A549 (cell line): ENCODE results near the gene BCLAF1. TPM values are rescaled to one million over a fixed set of nuclear protein-coding genes. Genes with fewer than 3 reads are reported as not detected.

Experiments
- ATAC-seq, 2 experiments: fragments of 200-7000 bp in 1 of 2; fragments of >200 bp in 1 of 2; cut with Nextera tagmentation in 1 of 2; cut with Tn5 transposase in 1 of 2; 3 replicates each; pipeline versions ENCODE4 v1.8.0 to v1.9.1; 2018 to 2020; ENCODE audit warnings: mild to moderate bottlenecking in 1 of 2, moderate library complexity in 1 of 2
- CTCF ChIA-PET: fragments of 300-600 bp; sonication (Branson Sonifier 250); formaldehyde crosslinking; extraction: SDS; loops from one replicate; lab custom pipeline; 2021; ENCODE audit warnings: antibody characterized with exemption, inconsistent platforms; lab: Yijun Ruan, JAX
- POLR2A ChIA-PET: fragments of 350-600 bp; formaldehyde crosslinking; extraction: SDS; loops from one replicate; lab custom pipeline; 2021; ENCODE audit warnings: antibody characterized with exemption, inconsistent platforms; lab: Yijun Ruan, JAX
- DNase-seq, 2 experiments: peaks; one replicate each; pipeline versions ENCODE4 v3.0.0 to v3.0.0-alpha.2; 2011 to 2016; ENCODE audit warnings: low read depth in 1 of 2, low spot score in 1 of 2
- FAIRE-seq: peaks from 2 replicates; lab custom pipeline; 2011; peaks lifted over from hg19 to GRCh38; lab: Jason Lieb, UNC
- H3K27ac ChIP-seq, 2 experiments: fragments of >200 bp; sonication (Bioruptor Twin); formaldehyde crosslinking; 3 replicates each; pipeline ENCODE4 v1.5.1; 2016 to 2017
- H3K4me1 ChIP-seq: fragments of >200 bp; sonication (Bioruptor Twin); formaldehyde crosslinking; 3 replicates; pipeline ENCODE4 v1.6.1; 2016
- H3K4me2 ChIP-seq: fragments of >200 bp; sonication (Bioruptor Twin); formaldehyde crosslinking; 3 replicates; pipeline ENCODE4 v1.6.1; 2016
- H3K4me3 ChIP-seq: fragments of >200 bp; sonication (Bioruptor Twin); formaldehyde crosslinking; 3 replicates; pipeline ENCODE4 v1.5.1; 2016
- H3K9me3 ChIP-seq: fragments of >200 bp; sonication (Bioruptor Twin); formaldehyde crosslinking; 3 replicates; pipeline ENCODE4 v1.6.1; 2016
- BCL3 ChIP-seq: fragments of >200 bp; sonication (Bioruptor Twin); formaldehyde crosslinking; IDR thresholded peaks from 3 replicates; pipeline ENCODE4 v1.6.1; 2016
- BHLHE40 ChIP-seq: IDR thresholded peaks from 2 replicates; pipeline ENCODE4 v1.6.1; 2012; ENCODE audit warnings: low read depth, low read length, inconsistent platforms
- CBX8 ChIP-seq: fragments of 200-600 bp; sonication (generic); IDR thresholded peaks from 2 replicates; pipeline ENCODE4 v1.6.1; 2016
- CHD2 ChIP-seq: fragments of 150-350 bp; IDR thresholded peaks from 2 replicates; pipeline ENCODE4 v1.6.1; 2014; ENCODE audit warnings: low read length; ENCODE audit not compliant: partially characterized antibody
- CHD4 ChIP-seq: fragments of 200-600 bp; sonication (generic); IDR thresholded peaks from 2 replicates; pipeline ENCODE4 v1.6.1; 2016; ENCODE audit warnings: antibody characterized with exemption, mild to moderate bottlenecking, borderline replicate concordance
- CTCF ChIP-seq: fragments of >200 bp; sonication (Bioruptor Twin); formaldehyde crosslinking; IDR thresholded peaks from 3 replicates; pipeline ENCODE4 v1.5.1; 2016
- E2F6 ChIP-seq: IDR thresholded peaks from 2 replicates; pipeline ENCODE4 v1.6.1; 2012; ENCODE audit warnings: low read depth, borderline replicate concordance
- EHF ChIP-seq: fragments of 250-450 bp; sonication (Bioruptor Pico); IDR thresholded peaks from 2 replicates; pipeline ENCODE4 v1.5.0; 2020; ENCODE audit warnings: mild to moderate bottlenecking
- EHMT2 ChIP-seq: fragments of 200-600 bp; sonication (generic); IDR thresholded peaks from 2 replicates; pipeline ENCODE4 v1.6.1; 2016; ENCODE audit warnings: antibody characterized with exemption, low read depth, mild to moderate bottlenecking, moderate library complexity
- EP300 ChIP-seq, 2 experiments: fragments of >200 bp; sonication (Bioruptor Twin); formaldehyde crosslinking; IDR thresholded peaks; 2 replicates in 1 of 2; 3 replicates in 1 of 2; pipeline ENCODE4 v1.6.1; 2016 to 2017
- ESRRA ChIP-seq: fragments of 150-350 bp; IDR thresholded peaks from 2 replicates; pipeline ENCODE4 v1.6.1; 2014; ENCODE audit warnings: mild to moderate bottlenecking, low read length, borderline replicate concordance
- FOXS1 ChIP-seq: fragments of 250-450 bp; sonication (Bioruptor Pico); IDR thresholded peaks from 2 replicates; pipeline ENCODE4 v1.5.0; 2020; ENCODE audit warnings: mild to moderate bottlenecking, moderate library complexity
- GATA3 ChIP-seq: IDR thresholded peaks from 2 replicates; pipeline ENCODE4 v1.6.1; 2012; ENCODE audit warnings: borderline replicate concordance
- HDAC2 ChIP-seq: fragments of 200-600 bp; sonication (generic); IDR thresholded peaks from 2 replicates; pipeline ENCODE4 v1.6.1; 2016
- HEYL ChIP-seq: fragments of 250-450 bp; sonication (Bioruptor Pico); IDR thresholded peaks from 2 replicates; pipeline ENCODE4 v1.8.0; 2021; ENCODE audit warnings: mild to moderate bottlenecking, moderate library complexity
- HOXA7 ChIP-seq: fragments of 250-450 bp; sonication (Bioruptor Pico); IDR thresholded peaks from 2 replicates; pipeline ENCODE4 v1.5.0; 2020; ENCODE audit warnings: mild to moderate bottlenecking, moderate library complexity
- HOXB5 ChIP-seq: fragments of 250-450 bp; sonication (Bioruptor Pico); IDR thresholded peaks from 2 replicates; pipeline ENCODE4 v1.5.0; 2020; ENCODE audit warnings: mild to moderate bottlenecking, moderate library complexity
- JUN ChIP-seq, 2 experiments: fragments of >200 bp; sonication (Bioruptor Twin); formaldehyde crosslinking; IDR thresholded peaks; 2 replicates in 1 of 2; 3 replicates in 1 of 2; pipeline ENCODE4 v1.6.1; 2016 to 2017
- JUNB ChIP-seq: fragments of >200 bp; sonication (Bioruptor Twin); formaldehyde crosslinking; IDR thresholded peaks from 2 replicates; pipeline ENCODE4 v1.6.1; 2016
- KDM5A ChIP-seq: fragments of 200-600 bp; sonication (generic); IDR thresholded peaks from 2 replicates; pipeline ENCODE4 v1.6.1; 2016; ENCODE audit warnings: antibody characterized with exemption, mild to moderate bottlenecking
- MYC ChIP-seq: IDR thresholded peaks from 2 replicates; pipeline ENCODE4 v1.6.1; 2012; ENCODE audit warnings: mild to moderate bottlenecking, inconsistent platforms, low read length, improper control_type of control experiment, borderline replicate concordance
- NPAS2 ChIP-seq: fragments of 250-450 bp; sonication (Bioruptor Pico); IDR thresholded peaks from 2 replicates; pipeline ENCODE4 v1.8.0; 2022; ENCODE audit warnings: mild to moderate bottlenecking, moderate library complexity, borderline replicate concordance
- NR3C1 ChIP-seq: fragments of >200 bp; sonication (Bioruptor Twin); formaldehyde crosslinking; IDR thresholded peaks from 3 replicates; pipeline ENCODE4 v1.6.1; 2017
- PHF8 ChIP-seq: fragments of 200-600 bp; sonication (generic); IDR thresholded peaks from 2 replicates; pipeline ENCODE4 v1.6.1; 2016; ENCODE audit warnings: low read depth, mild to moderate bottlenecking, antibody characterized with exemption, moderate library complexity, borderline replicate concordance
- POLR2AphosphoS2 ChIP-seq: conservative IDR thresholded peaks from 2 replicates; pipeline ENCODE4 v1.6.1; 2012; ENCODE audit warnings: low read length, improper control_type of control experiment, inconsistent platforms
- SREBF2 ChIP-seq: fragments of 450-650 bp; IDR thresholded peaks from 2 replicates; pipeline ENCODE4 v1.6.1; 2014; ENCODE audit warnings: mild to moderate bottlenecking, moderate library complexity
- TFCP2L1 ChIP-seq: fragments of 250-450 bp; sonication (Bioruptor Pico); IDR thresholded peaks from 2 replicates; pipeline ENCODE4 v1.5.0; 2021; ENCODE audit warnings: mild to moderate bottlenecking
- USF2 ChIP-seq: fragments of 450-650 bp; IDR thresholded peaks from 2 replicates; pipeline ENCODE4 v1.6.1; 2014; ENCODE audit warnings: antibody characterized with exemption
- ZC3H11A ChIP-seq: fragments of 450-650 bp; IDR thresholded peaks from 2 replicates; pipeline ENCODE4 v1.6.1; 2014; ENCODE audit warnings: antibody characterized with exemption, mild to moderate bottlenecking
- ZNF302 ChIP-seq: fragments of 250-450 bp; sonication (Bioruptor Pico); IDR thresholded peaks from 2 replicates; pipeline ENCODE4 v1.9.0; 2021; ENCODE audit warnings: inconsistent platforms, mild to moderate bottlenecking, moderate library complexity
- WGBS: methylation state at CpG from one replicate; pipeline ENCODE4 v1.1.6; 2017; ENCODE audit errors: missing lambda C conversion rate; 5-methylcytosine and 5-hydroxymethylcytosine counted together
- polyA minus RNA-seq: library from RNA; depleted of rRNA, polyadenylated mRNA; stranded (reverse); fragments of >200 nt; gene quantifications from 2 replicates; pipeline ENCODE4 v1.2.3, GENCODE V29; 2011; rRNA and poly(A)+ RNA removed
- polyA plus RNA-seq, 4 experiments: library from polyadenylated mRNA; depleted of rRNA in 3 of 4; stranded (reverse); fragments of >200 nt; fragmentation: RNase III in 1 of 4; extraction: RNeasy Plus Mini Kit Qiagen cat#74134 plus additional on column Dnase treatment in 1 of 4; gene quantifications; 2 replicates in 3 of 4; 3 replicates in 1 of 4; pipeline ENCODE4 v1.2.3, GENCODE V29; 2011 to 2017
- TF ChIP-seq, protein P1 (sequence below): fragments of 250-450 bp; sonication (Bioruptor Pico); IDR thresholded peaks from 2 replicates; pipeline ENCODE4 v1.5.0; 2020; ENCODE audit warnings: low read depth, mild to moderate bottlenecking, moderate library complexity
- TF ChIP-seq, protein P2 (sequence below): fragments of 150-350 bp; IDR thresholded peaks from 2 replicates; pipeline ENCODE4 v1.6.1; 2014; ENCODE audit warnings: low read depth, mild to moderate bottlenecking, low read length
- TF ChIP-seq, protein P3 (sequence below): IDR thresholded peaks from 2 replicates; pipeline ENCODE4 v1.6.1; 2012

The BCLAF1 gene
- 88.4 and 122 TPM in 2 replicates for polyA plus RNA-seq (2011; rRNA removed)
- 13.4 and 14.5 TPM in 2 replicates for polyA plus RNA-seq (2012; cell fraction: cytosol; rRNA removed)
- polyA plus RNA-seq (2012; cell fraction: nucleus; rRNA removed), result 13.4 and 13.8 TPM in 2 replicates
- 96.0 to 106 TPM (median 98.3 TPM) in 3 replicates for polyA plus RNA-seq (2017; fragmentation: RNase III; extraction: RNeasy Plus Mini Kit Qiagen cat#74134 plus additional on column Dnase treatment)
- 66.5 and 73.8 TPM in 2 replicates for polyA minus RNA-seq

GRCh38 chr6:136289579-136290409, at the start of gene BCLAF1:
Gene BCLAF1, minus strand, starts transcription at chr6:136289846. Its CDS starts 9,980 bp downstream, at chr6:136279866.
- DNase-seq, result peak; percentile 76 to 98
- no peak for FAIRE-seq
- H3K9me3 ChIP-seq, result no peaks in the 10 kb centered on the region
- WGBS, result under 1% methylated on average over 23 of the region's 60 CpGs
- H3K4me3 ChIP-seq, result peak within 1 kb of the TSS; percentile 99
- ChIA-PET POLR2A (interaction anchor here (0.6 to 3.7 kb wide), 24 partner anchors 9 to 892 kb away, joined by 3 to 33 read pairs (median 4); partner anchors contain the start of genes AHI1, MAP3K5 and MTFR2), CTCF (interaction anchor here (0.6 to 1.4 kb wide), 6 partner anchors 11 to 882 kb away, joined by 3 to 5 read pairs (median 4); partner anchors contain the start of gene MAP7)
- peaks cover 22% of the 10 kb centered on the region for H3K4me1 ChIP-seq
- peak within 1 kb of the TSS; percentile 84 for H3K4me2 ChIP-seq
- peak within 1 kb of the TSS; percentile 99 to 100 for H3K27ac ChIP-seq
- ATAC-seq, result peak; percentile 94
- TF ChIP-seq EHMT2, result no peak
- TF ChIP-seq PHF8, result peak; percentile 93
- TF ChIP-seq NR3C1, result no peak
- TF ChIP-seq, protein P1, sequence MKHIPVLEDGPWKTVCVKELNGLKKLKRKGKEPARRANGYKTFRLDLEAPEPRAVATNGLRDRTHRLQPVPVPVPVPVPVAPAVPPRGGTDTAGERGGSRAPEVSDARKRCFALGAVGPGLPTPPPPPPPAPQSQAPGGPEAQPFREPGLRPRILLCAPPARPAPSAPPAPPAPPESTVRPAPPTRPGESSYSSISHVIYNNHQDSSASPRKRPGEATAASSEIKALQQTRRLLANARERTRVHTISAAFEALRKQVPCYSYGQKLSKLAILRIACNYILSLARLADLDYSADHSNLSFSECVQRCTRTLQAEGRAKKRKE (CRISPR knock-in tag), result no peak
- TF ChIP-seq EHF (CRISPR knock-in tag), result no peak; the same call in 1 of the 2 replicates
- TF ChIP-seq HOXA7 (CRISPR knock-in tag), result peak; percentile 50; the same call in 1 of the 2 replicates
- TF ChIP-seq MYC, result peak; percentile 48; the same call in 1 of the 2 replicates
- no peak for TF ChIP-seq HDAC2
- TF ChIP-seq HEYL, result no peak
- TF ChIP-seq CHD4, result no peak
- no peak for TF ChIP-seq NPAS2 (CRISPR knock-in tag)
- TF ChIP-seq JUNB, result no peak
- no peak for TF ChIP-seq POLR2AphosphoS2
- TF ChIP-seq, protein P2, sequence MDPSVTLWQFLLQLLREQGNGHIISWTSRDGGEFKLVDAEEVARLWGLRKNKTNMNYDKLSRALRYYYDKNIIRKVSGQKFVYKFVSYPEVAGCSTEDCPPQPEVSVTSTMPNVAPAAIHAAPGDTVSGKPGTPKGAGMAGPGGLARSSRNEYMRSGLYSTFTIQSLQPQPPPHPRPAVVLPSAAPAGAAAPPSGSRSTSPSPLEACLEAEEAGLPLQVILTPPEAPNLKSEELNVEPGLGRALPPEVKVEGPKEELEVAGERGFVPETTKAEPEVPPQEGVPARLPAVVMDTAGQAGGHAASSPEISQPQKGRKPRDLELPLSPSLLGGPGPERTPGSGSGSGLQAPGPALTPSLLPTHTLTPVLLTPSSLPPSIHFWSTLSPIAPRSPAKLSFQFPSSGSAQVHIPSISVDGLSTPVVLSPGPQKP, result no peak
- no peak for TF ChIP-seq ZC3H11A
- TF ChIP-seq E2F6, result no peak
- no peak for TF ChIP-seq ZNF302 (CRISPR knock-in tag)
- TF ChIP-seq EP300 (IDR thresholded peaks at IDR 0.05), result no peak
- no peak for TF ChIP-seq ESRRA
- peak; percentile 85 for TF ChIP-seq CHD2
- peak; percentile 70 for TF ChIP-seq BCL3
- TF ChIP-seq, protein P3, sequence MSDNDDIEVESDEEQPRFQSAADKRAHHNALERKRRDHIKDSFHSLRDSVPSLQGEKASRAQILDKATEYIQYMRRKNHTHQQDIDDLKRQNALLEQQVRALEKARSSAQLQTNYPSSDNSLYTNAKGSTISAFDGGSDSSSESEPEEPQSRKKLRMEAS, result peak; percentile 60
- TF ChIP-seq HOXB5 (CRISPR knock-in tag), result 0 out of 2 replicates have a peak, but pooled peaks have one; percentile 28
- TF ChIP-seq FOXS1 (CRISPR knock-in tag), result no peak
- TF ChIP-seq CTCF, result no peak
- TF ChIP-seq USF2, result no peak
- TF ChIP-seq JUN (IDR thresholded peaks at IDR 0.05), result peak; percentile 62 to 84; a peak in 4 of 5 replicates
- TF ChIP-seq KDM5A, result no peak
- 0 out of 2 replicates have a peak, but pooled peaks have one; percentile 24 for TF ChIP-seq TFCP2L1 (CRISPR knock-in tag)
- TF ChIP-seq GATA3, result no peak
- no peak for TF ChIP-seq SREBF2
- TF ChIP-seq BHLHE40, result no peak
- no peak; the same call in 1 of the 2 replicates for TF ChIP-seq CBX8
